ENCODE data around the gene MACROH2A1. TPM values are rescaled to one million over a fixed set of nuclear protein-coding genes. Genes with fewer than 3 reads are reported as not detected.
A peak's percentile ranks its signal among the peaks of the same experiment; 100 is the strongest.

MACROH2A1 gene
- total and polyA plus RNA-seq, 10 of the 15 experiments (the other 5 are each of a cell fraction or from before 2014, with no cell fraction given): 45.7 to 230 (median 196) TPM

GRCh38 chr5:135436951-135437418 is 38.0 kb upstream of the MACROH2A1 start:
- H3K9ac ChIP-seq (ENCODE audit: control insufficient read depth, insufficient read depth, low read length): no peak overlapping the region; the same call in 1 of the 2 replicates

DNA sequence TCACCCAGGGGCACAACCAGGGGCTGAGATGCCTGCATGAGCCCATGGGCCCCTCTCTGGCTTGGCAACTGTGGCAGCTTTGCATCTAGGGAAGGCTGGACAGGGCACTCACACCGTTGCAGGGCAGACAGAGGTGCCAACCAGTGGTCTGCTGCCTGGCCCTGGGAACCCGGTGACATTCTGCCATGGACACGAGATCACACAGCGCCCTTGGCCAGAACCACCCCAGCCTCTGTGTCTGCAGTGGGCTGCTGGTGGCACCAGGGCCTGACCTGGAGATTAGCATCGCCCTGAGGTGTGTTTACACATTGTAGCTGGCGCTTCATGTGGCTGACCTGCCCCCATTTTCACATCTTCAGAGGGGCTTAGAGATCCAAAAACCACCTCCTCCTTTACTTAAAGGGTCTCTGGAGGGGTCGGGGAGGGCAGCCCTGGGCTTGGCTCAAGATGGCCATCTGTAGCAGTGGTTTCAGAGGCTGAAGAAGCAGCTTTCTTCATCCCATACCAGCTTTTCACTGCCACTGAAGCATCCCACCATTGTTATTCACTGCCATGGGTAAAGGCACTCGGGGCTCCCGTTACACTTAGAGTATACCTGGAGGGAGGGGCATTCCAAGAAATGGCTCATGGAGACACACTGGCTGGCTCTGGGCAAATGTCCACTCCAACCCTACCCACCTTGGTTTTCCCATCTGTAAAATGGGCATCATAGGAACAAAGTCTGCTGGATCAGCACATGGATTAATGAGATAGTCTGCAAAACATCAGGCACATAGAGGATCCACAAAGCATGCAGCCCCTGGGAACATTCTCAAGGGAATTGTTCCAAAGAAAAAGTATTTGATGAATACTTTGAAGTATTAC is 36.7 kb upstream of the MACROH2A1 start:
- CTCF ChIA-PET: interaction anchor here (1.7 to 5.7 kb wide), 3 partner anchors 10 to 26 kb away, joined by 4 to 48 read pairs (median 19); no protein-coding TSS in a partner anchor
- ATAC-seq: no peak
- Histone ChIP-seq H3K9ac (ENCODE audit: control insufficient read depth, insufficient read depth, low read length) (no peak overlapping the region), H3K4me2 (ENCODE audit: control insufficient read depth, insufficient read depth) (no peak overlapping the region), H3K4me1 (ENCODE audit: control insufficient read depth, insufficient read depth, low read length) (peaks cover 15% of the 10 kb centered on the region), H3K36me3 (ENCODE audit: control insufficient read depth in 2 of 2, insufficient read depth in 2 of 2, low read length in 1 of 2) (no peaks in the 10 kb centered on the region), H3K79me2 (ENCODE audit: control insufficient read depth, insufficient read depth, low read length) (no peaks in the 10 kb centered on the region), H3K27ac (ENCODE audit: control insufficient read depth, insufficient read depth) (no peak overlapping the region), H3K9me3 (replicated peaks; ENCODE audit: control insufficient read depth, insufficient read depth, low read length) (no peaks in the 10 kb centered on the region), H2AFZ (ENCODE audit: control insufficient read depth, low read depth, low read length) (no peak overlapping the region), H3K4me3 (no peak overlapping the region), H4K20me1 (ENCODE audit: control insufficient read depth, insufficient read depth) (no peaks in the 10 kb centered on the region), H3K27me3 (replicated peaks in 1 of 2; ENCODE audit: control insufficient read depth in 2 of 2, insufficient read depth in 2 of 2, low read length in 1 of 2) (no peaks in the 10 kb centered on the region; a peak in 1 of 4 replicates)
- WGBS (ENCODE audit: insufficient coverage, insufficient replicate concordance, low lambda C conversion rate, missing lambda C conversion rate): 26% methylated on average over 9 of the region's 9 CpGs
- no peak for DNase-seq (ENCODE audit: low read depth, low spot score)
- POLR2A ChIA-PET: no interaction called here
- TF ChIP-seq DPF2 (IDR thresholded peaks at IDR 0.05) (no peak), MYC (IDR thresholded peaks at IDR 0.05; ENCODE audit: insufficient read depth, insufficient read length, insufficient replicate concordance, low read length, severe bottlenecking) (no peak), ZNF274 (IDR thresholded peaks at IDR 0.05; ENCODE audit: insufficient read depth, insufficient read length) (no peak), STAT3 (IDR thresholded peaks at IDR 0.05; ENCODE audit: low read depth, low read length) (no peak), YBX1 (IDR thresholded peaks at IDR 0.05) (no peak), SMAD5 (IDR thresholded peaks at IDR 0.05; ENCODE audit: low read depth) (no peak)
- FAIRE-seq: no peak
- RAD21 ChIA-PET (ENCODE audit: unreplicated experiment): no interaction called here
- BruUV-seq (replicated peaks): no TSS peak
- intact Hi-C loops (cut with micrococcal nuclease; ENCODE audit: unreplicated experiment) (no loop called here), in situ Hi-C loops (cut with MboI) (no loop called here)
- SMC1A ChIA-PET (ENCODE audit: uncharacterized antibody, unreplicated experiment): interaction anchor here (2.0 kb wide), 1 partner anchor 10 kb away, joined by 4 read pairs; no protein-coding TSS in a partner anchor

More at GRCh38 chr5:135436951-135437418, 38.0 kb upstream of the MACROH2A1 start:
- H2AFZ ChIP-seq (ENCODE audit: control insufficient read depth, low read depth, low read length): peak overlapping the region; percentile 19
- no peaks in the 10 kb centered on the region for H4K20me1 ChIP-seq (ENCODE audit: control insufficient read depth, insufficient read depth)
- H3K27me3 ChIP-seq (replicated peaks in 1 of 2; ENCODE audit: control insufficient read depth in 2 of 2, insufficient read depth in 2 of 2, low read length in 1 of 2): no peaks in the 10 kb centered on the region
- FAIRE-seq (no peak), DNase-seq (ENCODE audit: low read depth, low spot score) (no peak), ATAC-seq (peak; percentile 67)
- ChIA-PET CTCF (interaction anchor here (4.9 to 5.7 kb wide), 2 partner anchors 11 to 20 kb away, joined by 19 to 48 read pairs; no protein-coding TSS in a partner anchor), POLR2A (no interaction called here), SMC1A (ENCODE audit: uncharacterized antibody, unreplicated experiment) (interaction anchor here (2.0 kb wide), 1 partner anchor 12 kb away, joined by 4 read pairs; no protein-coding TSS in a partner anchor), RAD21 (ENCODE audit: unreplicated experiment) (interaction anchor here (1.5 kb wide), 1 partner anchor 12 kb away, joined by 4 read pairs; no protein-coding TSS in a partner anchor)
- no peaks in the 10 kb centered on the region for H3K79me2 ChIP-seq (ENCODE audit: control insufficient read depth, insufficient read depth, low read length)
- peak overlapping the region; percentile 75 for H3K4me2 ChIP-seq (ENCODE audit: control insufficient read depth, insufficient read depth)
- intact Hi-C loops (cut with micrococcal nuclease; ENCODE audit: unreplicated experiment): no loop called here
- peaks cover 19% of the 10 kb centered on the region for H3K4me1 ChIP-seq (ENCODE audit: control insufficient read depth, insufficient read depth, low read length)
- H3K27ac ChIP-seq (ENCODE audit: control insufficient read depth, insufficient read depth): no peak overlapping the region; the same call in 1 of the 2 replicates
- TF ChIP-seq CHD2 (IDR thresholded peaks at IDR 0.05; ENCODE audit: borderline replicate concordance, low read depth, low read length) (no peak), TBL1XR1 (IDR thresholded peaks at IDR 0.05; ENCODE audit: low read depth, low read length) (no peak), ATF7 (IDR thresholded peaks at IDR 0.05; ENCODE audit: low read depth) (peak; percentile 36; the same call in 1 of the 2 replicates), DPF2 (IDR thresholded peaks at IDR 0.05) (peak; percentile 60; the same call in 1 of the 2 replicates), GATAD2B (conservative IDR thresholded peaks at IDR 0.05; ENCODE audit: low read depth) (no peak), TARDBP (IDR thresholded peaks at IDR 0.05; ENCODE audit: borderline replicate concordance) (no peak), FOS (IDR thresholded peaks at IDR 0.05; ENCODE audit: borderline replicate concordance, extremely low read depth, insufficient read length) (no peak)
- WGBS (ENCODE audit: insufficient coverage, insufficient replicate concordance, low lambda C conversion rate, missing lambda C conversion rate): 16% methylated on average over 7 of the region's 7 CpGs
- in situ Hi-C loops (cut with MboI): no loop called here
- no peaks in the 10 kb centered on the region for H3K9me3 ChIP-seq (replicated peaks; ENCODE audit: control insufficient read depth, insufficient read depth, low read length)
- no peak overlapping the region for H3K4me3 ChIP-seq
- no peaks in the 10 kb centered on the region for H3K36me3 ChIP-seq (ENCODE audit: control insufficient read depth in 2 of 2, insufficient read depth in 2 of 2, low read length in 1 of 2)
- no TSS peak for BruUV-seq (replicated peaks)
